ENCODE data around the gene TANGO2. TPM values are rescaled to one million over a fixed set of nuclear protein-coding genes. Genes with fewer than 3 reads are reported as not detected.

The TANGO2 gene
- total and polyA plus RNA-seq, 9 of the 15 experiments (the other 6 are each of a cell fraction or from before 2014, with no cell fraction given), result 15.5 to 94.9 (median 70.1) TPM

DNA sequence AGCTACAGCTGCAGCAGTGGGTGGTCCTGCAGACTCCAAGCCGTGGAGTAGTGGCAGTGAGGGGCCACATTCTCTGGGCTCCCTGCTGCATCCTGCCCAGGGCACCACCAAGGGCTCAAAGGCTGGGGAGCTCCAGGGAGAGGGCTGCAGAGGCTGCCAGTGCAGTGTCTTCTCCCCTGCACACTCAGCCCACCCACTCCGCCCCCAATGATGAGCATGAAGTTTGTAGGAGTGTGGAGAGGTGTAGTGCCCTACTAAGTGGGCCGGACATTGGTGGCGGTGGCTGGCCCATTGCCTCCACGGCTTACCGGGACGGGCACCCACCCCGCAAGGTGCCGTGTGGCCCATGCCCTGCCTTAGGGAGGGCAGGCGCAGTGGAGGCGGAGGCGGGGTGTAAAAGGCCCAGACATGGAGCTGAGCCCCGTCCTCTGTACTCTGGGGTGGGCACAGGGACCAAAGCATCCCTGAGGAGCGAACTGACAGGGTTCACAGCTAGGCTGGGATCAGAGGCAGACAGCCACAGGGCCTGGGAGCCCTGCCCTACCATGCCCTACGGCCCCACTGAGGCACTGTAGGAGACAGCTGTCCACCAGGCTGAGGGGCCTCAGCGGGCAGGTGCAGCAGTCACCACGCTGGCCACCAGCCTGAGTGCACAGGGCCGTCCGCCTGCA lies 23.2 kb upstream of the TANGO2 start (continued):
- TF ChIP-seq NONO (IDR thresholded peaks at IDR 0.05; ENCODE audit: low read depth in 2 of 2, low read length in 1 of 2) (0 out of 4 replicates have a peak, but pooled peaks of 1 of the 2 experiments have one; percentile 28), ZNF586 (CRISPR knock-in tag; conservative IDR thresholded peaks at IDR 0.05) (no peak), U2AF1 (optimal IDR thresholded peaks at IDR 0.05; ENCODE audit: low read depth, low read length) (no peak)
- TF ChIP-seq, protein P1, sequence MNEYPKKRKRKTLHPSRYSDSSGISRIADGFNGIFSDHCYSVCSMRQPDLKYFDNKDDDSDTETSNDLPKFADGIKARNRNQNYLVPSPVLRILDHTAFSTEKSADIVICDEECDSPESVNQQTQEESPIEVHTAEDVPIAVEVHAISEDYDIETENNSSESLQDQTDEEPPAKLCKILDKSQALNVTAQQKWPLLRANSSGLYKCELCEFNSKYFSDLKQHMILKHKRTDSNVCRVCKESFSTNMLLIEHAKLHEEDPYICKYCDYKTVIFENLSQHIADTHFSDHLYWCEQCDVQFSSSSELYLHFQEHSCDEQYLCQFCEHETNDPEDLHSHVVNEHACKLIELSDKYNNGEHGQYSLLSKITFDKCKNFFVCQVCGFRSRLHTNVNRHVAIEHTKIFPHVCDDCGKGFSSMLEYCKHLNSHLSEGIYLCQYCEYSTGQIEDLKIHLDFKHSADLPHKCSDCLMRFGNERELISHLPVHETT (CRISPR knock-in tag; conservative IDR thresholded peaks at IDR 0.05 in 1 of 2, IDR thresholded peaks at IDR 0.05 in 1 of 2), result no peak
- TF ChIP-seq, protein P2, sequence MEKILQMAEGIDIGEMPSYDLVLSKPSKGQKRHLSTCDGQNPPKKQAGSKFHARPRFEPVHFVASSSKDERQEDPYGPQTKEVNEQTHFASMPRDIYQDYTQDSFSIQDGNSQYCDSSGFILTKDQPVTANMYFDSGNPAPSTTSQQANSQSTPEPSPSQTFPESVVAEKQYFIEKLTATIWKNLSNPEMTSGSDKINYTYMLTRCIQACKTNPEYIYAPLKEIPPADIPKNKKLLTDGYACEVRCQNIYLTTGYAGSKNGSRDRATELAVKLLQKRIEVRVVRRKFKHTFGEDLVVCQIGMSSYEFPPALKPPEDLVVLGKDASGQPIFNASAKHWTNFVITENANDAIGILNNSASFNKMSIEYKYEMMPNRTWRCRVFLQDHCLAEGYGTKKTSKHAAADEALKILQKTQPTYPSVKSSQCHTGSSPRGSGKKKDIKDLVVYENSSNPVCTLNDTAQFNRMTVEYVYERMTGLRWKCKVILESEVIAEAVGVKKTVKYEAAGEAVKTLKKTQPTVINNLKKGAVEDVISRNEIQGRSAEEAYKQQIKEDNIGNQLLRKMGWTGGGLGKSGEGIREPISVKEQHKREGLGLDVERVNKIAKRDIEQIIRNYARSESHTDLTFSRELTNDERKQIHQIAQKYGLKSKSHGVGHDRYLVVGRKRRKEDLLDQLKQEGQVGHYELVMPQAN (IDR thresholded peaks at IDR 0.05; ENCODE audit: borderline replicate concordance), result no peak

Measured in K562 (cell line).